T-helper 2 cell treated with Interferon-gamma antibody and Interleukin-4, amounts not matched to agents 100 ng/mL and 5 ng/mL, for 36 hours (primary cell): Measurements from ENCODE around the gene BCL2. TPM values are rescaled to one million over a fixed set of nuclear protein-coding genes. Genes with fewer than 3 reads are reported as not detected.

Experiments used
- intact Hi-C: fragments of 100-400 bp; cut with micrococcal nuclease; formaldehyde crosslinking; loops from one replicate; pipeline ENCODE4 v1.15.1; 2023
- total RNA-seq: library from RNA; stranded (reverse); gene quantifications from 2 replicates; pipeline ENCODE4 v1.2.3, GENCODE V29; 2022

The BCL2 gene
- total RNA-seq, 1 donor from 2014 or later: 85.7 TPM

GRCh38 chr18:63290166-63290820, 29.3 kb downstream of the BCL2 start:
- intact Hi-C loops: no loop called here

- intact Hi-C loops: no loop called here
Observed at GRCh38 chr18:63288311-63288710, 31.3 kb downstream of the BCL2 start.

GRCh38 chr18:63287691-63288220, 31.8 kb downstream of the BCL2 start:
- intact Hi-C loops: no loop called here

- intact Hi-C loops: no loop called here
Observed at GRCh38 chr18:63286926-63287325, 32.6 kb downstream of the BCL2 start.

GRCh38 chr18:63284827-63285733, 34.5 kb downstream of the BCL2 start:
- intact Hi-C loops: no loop called here

GRCh38 chr18:63284173-63284799, 35.3 kb downstream of the BCL2 start:
- intact Hi-C loops: no loop called here

- intact Hi-C loops: no loop called here
Observed at GRCh38 chr18:63283305-63284094, 36.1 kb downstream of the BCL2 start.

- intact Hi-C loops: no loop called here
Observed at GRCh38 chr18:63282793-63283192, 36.8 kb downstream of the BCL2 start.

GRCh38 chr18:63273222-63273927, 46.2 kb downstream of the BCL2 start:
- intact Hi-C loops: no loop called here

GRCh38 chr18:63272638-63273037, 46.9 kb downstream of the BCL2 start:
- intact Hi-C loops: no loop called here

GRCh38 chr18:63271881-63272299, 47.7 kb downstream of the BCL2 start:
- intact Hi-C loops: no loop called here

- intact Hi-C loops: no loop called here
Observed at GRCh38 chr18:63271148-63271547, 48.4 kb downstream of the BCL2 start.

- intact Hi-C loops: loop anchor here (2.0 kb wide), 2 partner anchors 49 to 69 kb away; no protein-coding TSS in a partner anchor
Observed at GRCh38 chr18:63267975-63268721, 51.4 kb downstream of the BCL2 start.

- intact Hi-C loops: no loop called here
Observed at GRCh38 chr18:63266888-63267790, 52.4 kb downstream of the BCL2 start.

- intact Hi-C loops: no loop called here
Observed at GRCh38 chr18:63265326-63265725, 54.2 kb downstream of the BCL2 start.

GRCh38 chr18:63264871-63265270, 54.7 kb downstream of the BCL2 start:
- intact Hi-C loops: no loop called here

GRCh38 chr18:63263444-63263843, 56.1 kb downstream of the BCL2 start:
- intact Hi-C loops: no loop called here
